Endothelial cell of umbilical vein (primary cell): ENCODE measurements around the gene ARHGAP15. TPM values are rescaled to one million over a fixed set of nuclear protein-coding genes. Genes with fewer than 3 reads are reported as not detected.

Experiments
- BruUV-seq: library from RNA; stranded (reverse); fragments of 400-500 nt; replicated peaks from 2 replicates; lab custom pipeline; 2021; lab: Mats Ljungman, UMichigan
- CTCF ChIA-PET: fragments of 300-600, 350-600 bp; sonication (Branson Sonifier 250); formaldehyde crosslinking; loops from one replicate; lab custom pipeline; 2021; ENCODE audit warnings: antibody characterized with exemption, inconsistent platforms; lab: Charles Lee
- POLR2A ChIA-PET: fragments of 300-600, 350-600 bp; sonication (Branson Sonifier 250); formaldehyde crosslinking; loops from one replicate; lab custom pipeline; 2021; ENCODE audit warnings: antibody characterized with exemption, inconsistent platforms; lab: Charles Lee
- DNase-seq: peaks from one replicate; pipeline ENCODE4 v3.0.0-alpha.2; 2011; ENCODE audit warnings: low read depth, low spot score
- FAIRE-seq: peaks from 2 replicates; lab custom pipeline; 2011; peaks lifted over from hg19 to GRCh38; lab: Jason Lieb, UNC
- H2AFZ ChIP-seq: 2 replicates; pipeline ENCODE4 v1.6.0; 2012; ENCODE audit warnings: low read depth, low read length, control low read depth, inconsistent platforms
- H3K27ac ChIP-seq: 2 replicates; pipeline ENCODE4 v1.5.1; 2011; ENCODE audit warnings: low read depth, mild to moderate bottlenecking, control low read depth, low read length, moderate library complexity; ENCODE audit not compliant: insufficient read depth
- H3K27me3 ChIP-seq, 2 experiments: 2 replicates each; pipeline versions ENCODE4 v1.6.0 to v1.6.1; 2011; ENCODE audit warnings: low read length in 2 of 2, mixed read lengths in 1 of 2; ENCODE audit not compliant: control insufficient read depth in 2 of 2, insufficient read depth in 2 of 2
- H3K36me3 ChIP-seq, 2 experiments: 2 replicates in 1 of 2; 3 replicates in 1 of 2; pipeline ENCODE4 v1.5.1; 2011; ENCODE audit warnings: low read length in 2 of 2, mild to moderate bottlenecking in 1 of 2, moderate library complexity in 1 of 2; ENCODE audit not compliant: control insufficient read depth in 2 of 2, insufficient read depth in 2 of 2; ENCODE audit errors: extremely low read depth in 1 of 2
- H3K4me1 ChIP-seq: 3 replicates; pipeline ENCODE4 v1.5.1; 2011; ENCODE audit warnings: mild to moderate bottlenecking, low read length; ENCODE audit not compliant: control insufficient read depth, insufficient read depth; ENCODE audit errors: extremely low read depth
- H3K4me2 ChIP-seq: 2 replicates; pipeline ENCODE4 v1.6.1; 2011; ENCODE audit warnings: low read length, control low read depth, mixed read lengths; ENCODE audit not compliant: insufficient read depth
- H3K4me3 ChIP-seq, 3 experiments: fragments of 200-600 bp in 1 of 3; sonication (generic), shearing (Covaris generic) in 1 of 3; replicated peaks in 1 of 3; 2 replicates each; pipeline ENCODE4 v1.5.1; 2011 to 2016; ENCODE audit warnings: control low read depth in 3 of 3, low read length in 3 of 3, mild to moderate bottlenecking in 2 of 3, inconsistent platforms in 1 of 3, low read depth in 1 of 3, moderate library complexity in 1 of 3; ENCODE audit not compliant: insufficient read depth in 1 of 3
- H3K79me2 ChIP-seq: 2 replicates; pipeline ENCODE4 v1.6.0; 2012; ENCODE audit warnings: low read length, inconsistent platforms; ENCODE audit not compliant: control insufficient read depth, insufficient read depth
- H3K9ac ChIP-seq: replicated peaks from 2 replicates; pipeline ENCODE3; 2011; ENCODE audit warnings: low read length, control low read depth; ENCODE audit not compliant: insufficient read depth; ENCODE audit errors: extremely low read depth
- H3K9me1 ChIP-seq: replicated peaks from 3 replicates; pipeline ENCODE4 v1.6.0; 2011; ENCODE audit warnings: mild to moderate bottlenecking, low read length; ENCODE audit not compliant: control insufficient read depth, insufficient read depth; ENCODE audit errors: extremely low read depth
- H3K9me3 ChIP-seq: replicated peaks from 2 replicates; pipeline ENCODE4 v1.5.1; 2012; ENCODE audit warnings: low read length, inconsistent platforms; ENCODE audit not compliant: control insufficient read depth, insufficient read depth
- H4K20me1 ChIP-seq: replicated peaks from 2 replicates; pipeline ENCODE3; 2011; ENCODE audit warnings: mild to moderate bottlenecking, low read length; ENCODE audit not compliant: control insufficient read depth, insufficient read depth; ENCODE audit errors: extremely low read depth
- CTCF ChIP-seq, 2 donors: IDR thresholded peaks; 1 replicate in 1 of 2; 2 replicates in 1 of 2; pipeline ENCODE4 v1.5.1; 2011; ENCODE audit warnings: low read length in 2 of 2, mild to moderate bottlenecking in 2 of 2, moderate library complexity in 2 of 2, control low read depth in 1 of 2, inconsistent platforms in 1 of 2, low read depth in 1 of 2; ENCODE audit not compliant: insufficient read depth in 1 of 2; ENCODE audit errors: extremely low read depth in 1 of 2
- EZH2 ChIP-seq: IDR thresholded peaks from 2 replicates; pipeline ENCODE4 v1.6.1; 2012; ENCODE audit warnings: borderline replicate concordance, low read depth, mild to moderate bottlenecking, moderate library complexity, low read length, inconsistent platforms; ENCODE audit not compliant: severe bottlenecking
- FOS ChIP-seq: IDR thresholded peaks from 2 replicates; pipeline ENCODE4 v1.6.1; 2011; ENCODE audit warnings: mild to moderate bottlenecking, low read length, moderate library complexity, borderline replicate concordance; ENCODE audit not compliant: insufficient read depth
- GATA2 ChIP-seq: IDR thresholded peaks from 2 replicates; pipeline ENCODE4 v1.7.0; 2011; ENCODE audit warnings: low read depth, mild to moderate bottlenecking, moderate library complexity, mixed read lengths, low read length; ENCODE audit not compliant: insufficient read length, insufficient read depth
- JUN ChIP-seq: IDR thresholded peaks from 2 replicates; pipeline ENCODE4 v1.6.1; 2011; ENCODE audit warnings: borderline replicate concordance, low read depth; ENCODE audit not compliant: insufficient read length, insufficient read depth
- MAX ChIP-seq: IDR thresholded peaks from 2 replicates; pipeline ENCODE4 v1.6.1; 2011; ENCODE audit not compliant: insufficient read depth, insufficient read length
- MYC ChIP-seq: IDR thresholded peaks from one replicate; pipeline ENCODE4 v1.6.1; 2011; ENCODE audit warnings: mild to moderate bottlenecking, low read depth, low read length
- POLR2A ChIP-seq: IDR thresholded peaks from 2 replicates; pipeline ENCODE4 v1.6.1; 2012; ENCODE audit warnings: low read depth, mild to moderate bottlenecking, control low read depth, low read length
- POLR2AphosphoS5 ChIP-seq: IDR thresholded peaks from 2 replicates; pipeline ENCODE4 v1.6.1; 2012; ENCODE audit warnings: low read depth, mild to moderate bottlenecking, control low read depth, low read length, moderate library complexity; ENCODE audit not compliant: insufficient read depth
- dilution Hi-C: fragments of 300-500 bp; cut with MboI; formaldehyde crosslinking; loops from one replicate; pipeline ENCODE4 v1.15.0; 2019; ENCODE audit warnings: low sequenced_read_pairs; ENCODE audit not compliant: extremely low pct_ligation_motif_present
- intact Hi-C: fragments of 100-400 bp; cut with micrococcal nuclease; formaldehyde crosslinking; loops from one replicate; pipeline ENCODE4 v1.10.0; 2022
- polyA plus RNA-seq, 4 experiments: library from polyadenylated mRNA; depleted of rRNA in 3 of 4; stranded (reverse) in 3 of 4; unstranded in 1 of 4; fragments of >200 nt; gene quantifications; 2 replicates each; pipeline versions ENCODE4 v1.2.1 to v1.2.3, GENCODE V29; 2011 to 2012; ENCODE audit warnings: missing spikeins in 1 of 4
- total RNA-seq: library from RNA; stranded (reverse); gene quantifications from 2 replicates; pipeline ENCODE4 v1.2.3, GENCODE V29; 2021

The ARHGAP15 gene
- total and polyA plus RNA-seq, 2 donors (not counting 3 experiments of a cell fraction or from before 2014, with no cell fraction given): not detected

GRCh38 chr2:143356736-143357446, 227.7 kb downstream of the ARHGAP15 start:
- Histone ChIP-seq H2AFZ (no peak overlapping the region), H3K9ac (no peak overlapping the region), H4K20me1 (no peaks in the 10 kb centered on the region), H3K4me3 (no peak overlapping the region), H3K36me3 (no peaks in the 10 kb centered on the region), H3K9me1 (no peaks in the 10 kb centered on the region), H3K27me3 (no peaks in the 10 kb centered on the region), H3K9me3 (no peaks in the 10 kb centered on the region), H3K79me2 (no peaks in the 10 kb centered on the region), H3K4me1 (no peaks in the 10 kb centered on the region), H3K4me2 (no peak overlapping the region), H3K27ac (no peak overlapping the region)
- dilution Hi-C loops: no loop called here
- FAIRE-seq (no peak), DNase-seq (no peak)
- CTCF ChIA-PET: interaction anchor here (1.0 to 1.5 kb wide), 2 partner anchors 18 to 21 kb away, joined by 3 read pairs; no protein-coding TSS in a partner anchor
- TF ChIP-seq GATA2 (no peak), JUN (no peak), MYC (no peak), POLR2A (no peak), MAX (no peak), CTCF (IDR thresholded peaks at IDR 0.05; ENCODE audit: extremely low read depth in 1 of 2, insufficient read depth in 1 of 2, low read depth in 1 of 2, low read length in 2 of 2) (no peak), POLR2AphosphoS5 (no peak), FOS (no peak), EZH2 (no peak)
- intact Hi-C loops: no loop called here
- no TSS peak for BruUV-seq
- POLR2A ChIA-PET: no interaction called here
